IPS-15b (cell line): Measurements from ENCODE around the gene SYVN1.
"Not testable (repeated sequence)": the region's sequence is repeated elsewhere in the genome, so short reads cannot be mapped to it uniquely, and the experiment has no call there.

Experiments used
- H3K27me3 ChIP-seq: one replicate; pipeline ENCODE4 v1.6.1; 2013; ENCODE audit warnings: low read length; ENCODE audit not compliant: control insufficient read depth, insufficient read depth
- H3K36me3 ChIP-seq: one replicate; pipeline ENCODE4 v1.6.1; 2013; ENCODE audit warnings: low read length; ENCODE audit not compliant: control insufficient read depth, insufficient read depth
- H3K4me1 ChIP-seq: one replicate; pipeline ENCODE4 v1.6.1; 2013; ENCODE audit warnings: mild to moderate bottlenecking, low read length; ENCODE audit not compliant: control insufficient read depth, insufficient read depth
- H3K4me3 ChIP-seq: one replicate; pipeline ENCODE4 v1.5.1; 2013; ENCODE audit warnings: low read depth, low read length
- H3K9ac ChIP-seq: one replicate; pipeline ENCODE4 v1.6.1; 2013; ENCODE audit warnings: low read depth, mild to moderate bottlenecking, low read length
- H3K9me3 ChIP-seq: one replicate; pipeline ENCODE4 v1.6.1; 2013; ENCODE audit warnings: mild to moderate bottlenecking, low read length; ENCODE audit not compliant: control insufficient read depth, insufficient read depth

SYVN1 gene

DNA sequence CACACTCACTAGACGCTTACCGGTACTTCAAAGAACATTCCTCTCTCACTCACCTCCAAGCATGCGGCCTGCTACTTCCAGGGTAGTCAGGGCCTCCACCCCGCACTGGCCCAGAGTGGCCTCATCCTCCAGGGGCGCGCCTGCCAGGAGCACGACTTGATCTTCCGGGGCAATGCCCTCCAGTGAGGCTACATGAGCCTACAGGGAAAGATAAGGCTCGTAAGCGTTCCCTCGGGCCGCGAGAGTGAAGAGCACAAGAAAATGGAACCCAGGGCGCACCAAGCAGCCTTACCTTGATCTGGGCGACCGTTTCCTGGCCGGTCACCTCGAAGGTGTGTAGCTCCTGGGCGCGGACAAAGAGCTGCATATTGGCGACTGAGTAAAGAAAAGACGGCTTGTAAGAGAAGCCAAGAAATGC, 12.9 kb downstream of the SYVN1 start:
- Histone ChIP-seq H3K9me3 (no peaks in the 10 kb centered on the region), H3K9ac (peak overlapping the region; percentile 98), H3K27me3 (no peaks in the 10 kb centered on the region), H3K36me3 (peaks cover 44% of the 10 kb centered on the region), H3K4me1 (no peaks in the 10 kb centered on the region), H3K4me3 (peak overlapping the region; percentile 100)

DNA sequence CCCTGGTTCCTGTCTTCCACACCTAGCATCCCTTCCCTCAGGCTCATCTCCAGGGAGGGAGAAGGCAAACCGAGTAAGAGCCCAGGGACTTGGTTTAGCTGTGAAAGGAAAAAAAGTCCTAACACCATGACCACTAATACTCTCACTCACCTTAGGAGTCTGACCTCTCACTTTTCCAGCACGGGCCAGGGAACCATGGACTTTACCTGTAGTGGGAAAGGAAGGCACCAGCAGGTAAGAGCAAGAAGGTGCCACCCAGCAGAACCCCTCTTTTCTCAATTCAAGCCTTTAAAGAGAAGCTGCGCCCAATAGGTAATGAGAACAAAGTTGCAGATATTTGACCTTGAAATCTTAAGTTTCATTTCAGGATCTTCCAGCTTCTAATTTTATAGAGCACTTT, 13.5 kb downstream of the SYVN1 start:
- H3K36me3 ChIP-seq, result peaks cover 43% of the 10 kb centered on the region
- no peaks in the 10 kb centered on the region for H3K27me3 ChIP-seq
- no peaks in the 10 kb centered on the region for H3K9me3 ChIP-seq
- no peak overlapping the region for H3K9ac ChIP-seq
- no peaks in the 10 kb centered on the region for H3K4me1 ChIP-seq
- H3K4me3 ChIP-seq, result peak overlapping the region; percentile 100

DNA sequence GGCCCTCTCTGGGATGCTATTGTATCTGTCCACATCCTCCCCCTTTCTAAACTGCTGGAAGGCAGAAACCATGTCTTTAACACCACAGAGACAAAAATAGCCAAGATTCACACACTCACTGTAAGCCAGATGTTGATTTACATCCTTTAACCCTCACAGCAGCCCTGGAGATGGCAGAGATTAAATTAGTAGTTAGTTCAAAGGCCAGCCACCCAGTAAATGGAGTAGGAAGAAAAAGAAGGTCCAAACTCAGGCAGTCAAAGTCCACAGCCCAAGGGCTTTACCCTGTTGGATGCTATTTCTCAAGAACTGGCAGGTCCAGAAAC, 14.7 kb downstream of the SYVN1 start:
- Histone ChIP-seq H3K27me3 (no peaks in the 10 kb centered on the region), H3K36me3 (peaks cover 39% of the 10 kb centered on the region), H3K9ac (no peak overlapping the region), H3K4me1 (no peaks in the 10 kb centered on the region), H3K4me3 (no peak overlapping the region), H3K9me3 (no peaks in the 10 kb centered on the region)

DNA sequence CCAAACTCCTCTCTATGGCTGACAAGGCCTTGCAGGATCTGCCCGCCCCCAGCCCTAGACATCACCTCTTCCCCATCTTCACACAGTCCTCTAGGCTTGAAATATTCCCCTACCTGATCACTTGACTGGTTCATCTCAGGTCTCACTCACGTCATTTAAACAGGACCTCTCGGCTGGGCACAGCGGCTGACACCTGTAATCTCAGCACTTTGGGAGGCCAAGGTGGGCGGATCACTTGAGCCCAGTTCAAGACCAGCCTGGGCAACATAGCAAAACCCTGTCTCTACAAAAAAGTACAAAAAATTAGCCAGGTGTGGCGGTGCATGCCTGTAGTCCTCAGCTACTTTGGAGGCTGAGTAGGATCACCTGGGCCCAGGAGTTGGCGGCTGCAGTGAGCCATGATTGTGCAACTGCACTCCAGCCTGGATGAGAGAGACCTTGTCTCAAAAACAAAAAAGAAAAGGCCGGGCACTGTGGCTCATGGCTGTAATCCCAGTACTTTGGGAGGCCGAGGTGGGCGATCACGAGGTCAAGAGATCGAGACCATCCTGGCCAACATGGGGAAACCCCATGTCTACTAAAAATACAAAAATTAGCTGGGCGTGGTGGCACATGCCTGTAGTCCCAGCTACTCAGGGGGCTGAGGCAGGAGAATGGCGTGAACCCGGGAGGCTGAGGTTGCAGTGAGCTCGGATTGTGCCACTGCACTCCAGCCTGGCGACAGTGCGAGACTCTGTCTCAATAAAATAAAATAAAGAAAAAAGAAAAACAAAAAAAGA, 15.2 kb downstream of the SYVN1 start:
- H3K9ac ChIP-seq, H3K9me3 ChIP-seq, H3K4me1 ChIP-seq, H3K4me3 ChIP-seq, H3K27me3 ChIP-seq: not testable (repeated sequence)
- H3K36me3 ChIP-seq, result peaks cover 38% of the 10 kb centered on the region

DNA sequence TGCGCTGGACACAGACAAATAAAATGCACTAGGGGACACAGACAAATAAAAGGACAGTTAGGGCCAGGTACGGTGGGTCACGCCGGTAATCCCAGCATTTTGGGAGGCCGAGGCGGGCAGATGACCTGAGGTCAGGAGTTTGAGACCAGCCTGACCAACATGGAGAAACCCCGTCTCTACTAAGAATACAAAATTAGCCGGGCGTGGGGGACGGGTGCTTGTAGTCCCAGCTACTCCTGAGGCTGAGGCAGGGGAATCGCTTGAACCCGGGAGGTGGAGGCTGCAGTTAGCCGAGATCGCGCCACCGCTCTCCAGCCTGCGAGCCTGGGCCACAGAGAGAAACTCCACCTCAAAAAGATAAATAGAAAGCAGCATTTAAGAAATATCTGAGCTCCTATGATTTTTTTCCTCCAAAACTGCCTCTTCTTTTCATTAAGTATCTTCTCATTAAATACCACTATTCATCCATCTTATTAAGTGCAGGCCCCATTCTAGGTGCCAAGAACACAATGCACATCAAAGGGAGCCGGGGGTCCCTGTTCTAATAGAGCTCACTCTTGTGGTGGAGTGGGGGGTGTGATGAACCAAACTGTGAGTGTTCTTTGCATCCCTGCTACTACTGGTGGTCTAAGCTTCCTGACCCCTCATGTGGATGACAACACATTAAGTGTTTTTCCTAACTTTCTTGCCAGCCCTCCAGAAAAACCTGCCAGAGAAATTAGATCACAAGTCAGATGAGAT, 16.1 kb downstream of the SYVN1 start:
- Histone ChIP-seq H3K4me1 (peaks cover 3% of the 10 kb centered on the region), H3K36me3 (peaks cover 38% of the 10 kb centered on the region), H3K9ac (no peak overlapping the region), H3K4me3 (no peak overlapping the region), H3K9me3 (no peaks in the 10 kb centered on the region), H3K27me3 (no peaks in the 10 kb centered on the region)

DNA sequence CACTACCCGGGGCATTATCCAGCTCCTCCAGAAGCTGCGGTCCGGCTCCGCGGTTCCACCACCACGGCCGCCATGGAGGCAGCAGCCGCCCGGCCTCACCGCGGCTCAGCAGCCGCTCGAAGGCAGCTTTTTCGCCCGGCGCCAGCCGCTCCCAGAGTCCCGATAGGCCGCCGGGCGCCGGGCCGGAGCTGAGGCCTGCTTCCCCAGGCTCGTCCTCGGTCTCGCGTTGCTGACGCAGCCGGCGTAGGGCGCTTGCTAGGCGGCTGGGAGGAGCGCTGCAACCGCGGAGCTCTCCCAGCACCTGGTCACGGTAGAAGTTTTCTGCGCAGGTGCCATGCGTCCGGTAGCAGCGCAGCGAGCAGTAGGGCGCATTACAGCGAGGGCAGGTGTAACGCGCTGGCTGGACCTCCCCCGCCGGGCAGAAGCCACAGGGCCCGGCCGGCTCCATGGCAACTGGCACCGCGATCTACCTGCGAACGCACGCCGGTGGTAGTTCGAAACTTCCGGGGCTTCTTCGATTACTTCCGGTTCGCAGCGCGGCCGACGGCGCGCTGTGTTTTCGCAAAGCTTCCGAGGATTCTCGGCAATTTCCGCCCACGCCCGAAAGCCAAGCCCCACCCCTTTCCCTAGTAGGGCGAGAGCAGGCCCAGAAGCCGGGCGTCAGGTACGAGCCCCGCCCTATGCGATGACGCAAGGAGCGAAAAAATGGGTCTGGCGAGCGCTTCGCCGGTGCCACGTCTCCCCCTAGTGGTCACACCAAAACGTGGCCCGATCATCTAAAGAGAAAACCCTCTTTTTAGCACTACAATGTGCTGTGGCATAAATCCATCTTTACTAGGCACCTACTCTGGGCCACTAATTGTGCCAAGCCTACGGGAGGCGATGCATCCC, 16.9 kb downstream of the SYVN1 start, which contains the start of gene ZNHIT2:
Gene ZNHIT2, minus strand, starts transcription at position 496 of the 891 bp plus-strand sequence. Its CDS starts 48 bp downstream, at position 448.
- Histone ChIP-seq H3K9ac (peak within 1 kb of the TSS; percentile 81), H3K4me1 (peaks cover 3% of the 10 kb centered on the region), H3K27me3 (no peaks in the 10 kb centered on the region), H3K4me3 (peak within 1 kb of the TSS; percentile 88), H3K36me3 (peaks cover 38% of the 10 kb centered on the region), H3K9me3 (no peaks in the 10 kb centered on the region)

DNA sequence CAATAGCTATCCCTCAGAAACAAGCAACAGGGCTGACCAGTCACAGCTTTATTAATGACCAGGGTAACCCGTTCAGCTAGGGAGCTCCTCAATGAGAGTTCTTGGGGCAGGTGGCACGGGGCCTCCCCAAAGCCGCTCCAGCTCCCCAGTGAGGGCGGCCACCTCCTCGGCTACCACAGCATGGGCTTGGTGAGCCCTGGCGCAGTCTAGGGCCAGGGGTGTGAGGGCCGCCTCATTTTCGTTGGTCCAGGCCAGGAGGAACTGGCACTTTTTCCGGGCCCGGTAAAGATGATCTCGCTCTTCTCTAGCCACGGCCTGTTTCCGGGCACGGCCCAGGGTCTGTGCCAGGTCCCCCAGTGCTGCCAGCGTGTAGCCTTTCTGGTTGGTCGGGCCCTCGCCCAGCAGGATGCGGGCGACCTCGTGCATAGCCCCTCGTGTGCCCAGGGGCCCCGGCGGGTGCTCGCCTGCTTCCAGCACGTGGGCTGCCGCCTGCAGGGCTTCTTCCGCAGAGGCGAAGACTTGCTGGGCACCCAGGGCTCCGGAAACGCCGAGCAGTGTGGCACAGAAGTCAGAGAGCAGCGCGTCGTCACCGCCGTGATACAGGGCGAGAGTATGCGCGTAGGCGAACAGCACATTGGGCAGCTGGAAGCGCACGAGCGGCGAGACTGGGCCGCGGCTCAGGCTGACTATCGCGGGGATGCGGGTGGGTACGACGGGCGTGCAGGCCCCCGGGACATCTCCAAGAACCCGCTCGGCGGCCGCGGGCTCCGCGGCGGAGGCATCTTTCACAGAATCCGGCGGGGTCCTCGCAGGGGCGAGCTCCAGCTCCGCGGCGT, 17.7 kb downstream of the SYVN1 start:
- peak overlapping the region; percentile 88 for H3K4me3 ChIP-seq
- no peaks in the 10 kb centered on the region for H3K9me3 ChIP-seq
- H3K36me3 ChIP-seq, result peaks cover 38% of the 10 kb centered on the region
- H3K4me1 ChIP-seq, result peaks cover 3% of the 10 kb centered on the region
- H3K27me3 ChIP-seq, result no peaks in the 10 kb centered on the region
- H3K9ac ChIP-seq, result peak overlapping the region; percentile 81

DNA sequence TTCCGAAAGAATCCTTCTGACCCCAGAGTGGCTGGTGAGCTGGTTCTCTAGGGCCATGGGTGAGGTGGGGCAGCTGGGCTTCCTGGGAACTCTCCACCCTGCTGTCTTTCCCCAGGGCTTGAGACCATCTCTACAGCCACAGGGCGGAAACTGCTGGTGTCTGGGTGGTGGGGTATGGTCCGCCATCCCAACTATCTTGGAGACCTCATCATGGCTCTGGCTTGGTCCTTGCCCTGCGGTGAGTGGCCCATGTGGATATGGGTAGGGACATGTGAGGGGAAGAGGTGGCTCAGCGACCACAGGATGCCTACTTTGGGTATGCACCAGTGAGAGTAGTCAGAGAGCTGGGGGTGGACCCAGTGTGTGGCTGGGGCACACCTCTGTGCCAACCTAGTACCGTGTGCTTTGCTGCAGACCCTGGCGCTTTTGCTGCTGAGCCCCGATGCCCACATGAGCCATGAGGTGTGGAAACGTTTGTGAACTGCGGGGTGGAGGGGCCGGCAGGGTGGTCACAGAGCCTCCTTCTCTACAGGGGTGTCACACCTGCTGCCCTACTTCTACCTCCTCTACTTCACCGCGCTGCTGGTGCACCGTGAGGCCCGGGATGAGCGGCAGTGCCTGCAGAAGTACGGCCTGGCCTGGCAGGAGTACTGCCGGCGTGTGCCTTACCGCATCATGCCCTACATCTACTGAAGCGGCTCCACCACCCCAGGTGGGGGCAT, 18.8 kb downstream of the SYVN1 start:
- H3K4me1 ChIP-seq, result peaks cover 3% of the 10 kb centered on the region
- H3K9me3 ChIP-seq, result no peaks in the 10 kb centered on the region
- no peak overlapping the region for H3K4me3 ChIP-seq
- H3K9ac ChIP-seq, result no peak overlapping the region
- peaks cover 37% of the 10 kb centered on the region for H3K36me3 ChIP-seq
- no peaks in the 10 kb centered on the region for H3K27me3 ChIP-seq

DNA sequence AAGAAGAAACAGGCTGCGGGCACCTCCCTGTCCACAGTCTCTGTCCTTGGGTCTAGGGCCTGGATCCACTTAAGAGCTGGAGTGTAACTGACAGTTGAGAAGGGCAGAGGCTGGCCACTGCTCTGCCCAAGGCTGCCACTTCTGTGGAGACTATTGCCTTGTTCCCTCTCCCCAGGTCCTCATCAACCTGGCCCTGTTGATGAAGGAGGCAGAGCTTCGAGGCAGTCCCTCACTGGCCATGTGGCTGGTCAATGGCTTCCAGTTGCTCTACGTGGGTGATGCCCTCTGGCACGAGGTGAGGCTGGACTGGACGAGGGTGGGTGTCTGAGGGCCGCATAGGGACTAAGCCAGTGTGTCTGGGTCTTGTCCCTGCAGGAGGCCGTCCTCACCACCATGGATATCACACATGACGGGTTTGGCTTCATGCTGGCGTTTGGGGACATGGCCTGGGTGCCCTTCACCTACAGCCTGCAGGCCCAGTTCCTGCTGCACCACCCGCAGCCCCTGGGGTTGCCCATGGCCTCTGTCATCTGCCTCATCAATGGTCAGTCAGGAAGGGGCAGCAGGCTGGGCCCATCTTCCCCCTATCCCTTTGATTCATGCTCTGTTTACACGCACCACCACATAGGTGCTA, 19.7 kb downstream of the SYVN1 start:
- H3K4me1 ChIP-seq, result peaks cover 3% of the 10 kb centered on the region
- H3K36me3 ChIP-seq, result peaks cover 29% of the 10 kb centered on the region
- H3K9me3 ChIP-seq, result no peaks in the 10 kb centered on the region
- no peaks in the 10 kb centered on the region for H3K27me3 ChIP-seq
- no peak overlapping the region for H3K9ac ChIP-seq
- H3K4me3 ChIP-seq, result no peak overlapping the region

DNA sequence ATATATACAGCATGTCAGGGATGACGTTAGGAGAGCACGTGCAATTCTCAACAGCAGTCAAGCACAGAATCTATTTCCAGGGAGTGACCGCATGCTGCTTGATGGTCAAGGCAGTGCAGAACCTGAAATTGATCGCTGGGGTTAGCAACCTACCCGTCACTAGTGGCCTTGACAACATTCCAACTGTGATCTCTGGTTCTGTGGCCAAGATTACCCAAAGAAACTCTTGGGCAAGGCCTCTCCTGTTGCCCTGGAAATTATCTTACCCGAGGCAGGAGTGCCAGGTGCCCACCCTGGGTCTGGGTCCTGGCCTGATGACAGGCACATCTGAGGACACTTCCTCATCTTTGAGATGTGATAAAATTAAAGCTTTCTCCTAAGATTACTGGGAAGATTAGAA, 20.5 kb downstream of the SYVN1 start:
- H3K9ac ChIP-seq, result peak overlapping the region; percentile 47
- H3K4me1 ChIP-seq, result peaks cover 3% of the 10 kb centered on the region
- H3K27me3 ChIP-seq, result no peaks in the 10 kb centered on the region
- H3K9me3 ChIP-seq, result no peaks in the 10 kb centered on the region
- peak overlapping the region; percentile 76 for H3K4me3 ChIP-seq
- peaks cover 27% of the 10 kb centered on the region for H3K36me3 ChIP-seq
